Subcutaneous preadipocyte (primary cell): ENCODE data around the gene SCUBE3. TPM values are rescaled to one million over a fixed set of nuclear protein-coding genes. Genes with fewer than 3 reads are reported as not detected.

ENCODE experiments used
- total RNA-seq: library from RNA; depleted of rRNA; stranded (reverse); fragments of >200 nt; gene quantifications from 2 replicates; pipeline ENCODE4 v1.2.3, GENCODE V29; 2012

Gene SCUBE3
- 3.3 and 26.2 TPM in 2 replicates for total RNA-seq

DNA sequence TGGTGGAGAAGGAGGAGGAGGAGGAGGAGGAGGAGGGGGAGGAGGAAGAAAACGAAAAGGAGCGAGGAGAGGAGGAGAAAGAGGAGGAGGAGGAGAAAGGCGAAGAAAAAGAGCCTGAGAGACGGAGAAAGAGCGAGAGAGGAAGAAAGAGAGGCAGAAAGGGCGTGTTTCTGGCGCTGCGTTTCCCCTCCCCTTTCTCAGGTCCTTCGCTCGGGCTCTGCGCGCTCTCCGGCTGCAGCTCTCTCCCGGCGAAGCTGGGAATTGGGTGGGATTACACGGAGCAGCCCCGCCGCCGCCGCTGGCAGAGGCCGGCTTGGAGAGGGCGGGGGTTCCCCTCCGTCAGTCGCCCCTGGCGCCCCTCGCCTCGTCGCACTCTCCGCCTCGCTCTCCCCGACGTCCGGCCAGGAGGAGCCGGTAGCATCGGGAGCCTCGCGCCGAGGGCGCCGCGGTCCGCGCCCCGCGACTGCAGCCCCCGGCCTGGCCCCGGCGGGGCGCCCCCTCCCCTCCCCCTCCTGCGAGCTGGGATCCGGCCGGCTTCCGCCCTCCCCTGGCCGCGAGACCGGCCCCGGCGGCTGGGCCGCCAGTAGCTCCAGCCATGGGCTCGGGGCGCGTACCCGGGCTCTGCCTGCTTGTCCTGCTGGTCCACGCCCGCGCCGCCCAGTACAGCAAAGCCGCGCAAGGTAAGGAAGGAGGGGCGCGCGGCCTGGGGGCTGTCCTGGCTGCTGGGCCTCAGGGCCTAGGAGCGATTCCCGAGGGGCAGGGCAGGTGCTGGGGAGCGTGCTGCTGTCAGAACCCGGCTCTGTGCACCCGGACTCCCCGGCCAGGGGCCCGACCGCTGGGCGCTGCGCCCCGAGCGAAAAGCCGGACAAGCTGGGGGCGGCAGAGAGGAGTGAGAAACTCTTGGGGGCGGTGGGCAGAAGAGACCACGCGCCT, at the start of gene SCUBE3:
Gene SCUBE3 (plus strand): TSS at position 133 of the 933 bp plus-strand sequence. CDS start 463 bp downstream, at position 596.

DNA sequence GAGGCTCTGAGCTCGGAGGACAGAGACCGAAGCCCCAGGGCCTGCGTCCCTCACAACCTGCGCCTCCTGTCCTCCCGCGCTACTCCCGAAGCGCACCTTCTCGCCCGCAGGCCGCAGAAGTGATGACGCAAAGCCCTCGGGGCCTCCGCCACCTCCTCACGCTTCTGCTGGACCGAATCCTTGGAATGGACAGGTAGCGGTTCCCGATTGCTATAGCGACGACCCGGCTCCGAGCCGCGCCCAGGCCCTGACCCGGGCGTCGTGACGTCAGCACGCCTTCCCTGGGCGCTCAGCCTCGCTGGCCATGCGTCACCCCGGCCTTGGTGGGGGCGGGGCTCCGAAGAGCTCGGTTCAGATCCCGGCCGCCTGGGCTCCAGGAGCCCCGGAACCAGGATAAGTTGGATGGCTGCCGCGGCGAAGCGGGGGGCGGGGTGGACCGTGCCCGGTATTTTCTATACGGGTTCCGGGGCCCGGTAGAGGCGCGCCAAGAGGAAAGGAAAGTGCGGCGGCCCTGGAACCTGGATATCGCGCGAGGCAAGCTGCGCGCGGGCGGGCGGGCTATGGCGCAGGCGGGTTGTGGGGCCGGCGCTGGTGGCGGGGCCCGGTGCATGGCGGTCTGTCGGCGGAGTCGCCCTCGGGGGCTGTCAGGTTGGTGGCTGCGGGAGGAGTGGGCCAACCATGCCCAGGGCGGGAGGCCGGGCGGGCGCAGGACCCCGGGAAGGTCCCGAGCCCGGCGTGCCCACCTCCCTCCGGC, 45.6 kb downstream of the SCUBE3 start, which contains the start of gene ZNF76:
Gene ZNF76 (plus strand): TSS at position 542 of the 754 bp plus-strand sequence. CDS start 21,417 bp downstream, outside the sequence.

DNA sequence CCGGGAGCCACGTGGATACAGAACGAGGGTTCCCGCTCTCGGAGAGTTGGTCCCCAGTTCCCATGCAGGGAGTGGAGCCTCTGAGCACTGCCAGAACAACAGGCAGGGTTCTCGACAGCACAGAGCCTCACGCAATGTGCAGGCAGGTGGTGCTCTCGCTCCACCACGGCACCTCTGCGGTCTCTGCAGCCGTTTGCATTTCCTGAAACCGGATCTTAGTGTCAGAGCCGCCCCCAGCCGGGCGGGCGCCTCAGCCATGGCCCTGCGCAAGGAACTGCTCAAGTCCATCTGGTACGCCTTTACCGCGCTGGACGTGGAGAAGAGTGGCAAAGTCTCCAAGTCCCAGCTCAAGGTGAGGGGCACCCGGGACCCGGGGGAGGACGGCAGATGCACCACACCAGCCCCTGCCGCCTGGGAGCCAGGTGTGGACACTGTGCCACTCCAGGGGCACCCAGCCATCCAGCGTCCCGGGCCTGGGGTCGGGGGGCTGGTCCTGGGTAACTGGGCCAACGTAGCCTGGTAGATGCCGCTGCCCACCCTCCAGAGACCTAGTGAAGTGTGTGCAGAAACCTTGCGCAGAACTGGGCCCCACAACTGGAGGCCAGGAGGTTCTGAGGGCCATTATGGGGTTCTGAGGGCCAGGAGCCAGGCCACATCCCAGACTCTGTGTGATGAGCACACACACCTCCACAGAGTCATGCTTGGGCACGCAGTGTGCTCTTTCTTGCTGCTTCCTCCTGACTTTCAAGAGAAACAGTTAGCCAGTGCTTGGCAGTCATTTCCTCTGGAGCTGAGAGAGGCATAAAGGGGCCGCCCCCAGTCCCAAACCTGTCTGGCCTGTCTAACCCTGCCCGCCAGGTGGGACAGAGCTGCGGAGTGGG, 84.1 kb downstream of the SCUBE3 start, which contains the start of gene DEF6:
Gene DEF6 (plus strand): TSS at position 218 of the 881 bp plus-strand sequence. CDS start 39 bp downstream, at position 257.

Other genes starting within 250 kb of the SCUBE3 start
- gene TCP11, start 72.6 kb upstream of the SCUBE3 start, total RNA-seq: 0.37 and 0.59 TPM in 2 replicates
- gene ZNF76, start 45.8 kb downstream of the SCUBE3 start, total RNA-seq: 18.0 and 20.7 TPM in 2 replicates
- gene DEF6, start 83.9 kb downstream of the SCUBE3 start, total RNA-seq: 0.37 and 0.39 TPM in 2 replicates
- 5.1 and 12.5 TPM in 2 replicates for gene PPARD, start 128.6 kb downstream of the SCUBE3 start, total RNA-seq
- gene FANCE, start 238.4 kb downstream of the SCUBE3 start, total RNA-seq: 8.1 and 18.0 TPM in 2 replicates